RWPE2 (cell line): Measurements from ENCODE around the gene C16orf89.
A peak's percentile ranks its signal among the peaks of the same experiment; 100 is the strongest.
"Not testable (repeated sequence)": the region's sequence is repeated elsewhere in the genome, so short reads cannot be mapped to it uniquely, and the experiment has no call there.

Experiments
- ATAC-seq: fragments of 200-7000 bp; cut with Tn5 transposase; 3 replicates; pipeline ENCODE4 v1.9.1; 2021; ENCODE audit warnings: low read depth
- DNase-seq: peaks from one replicate; pipeline ENCODE4 v3.0.0-alpha.2; 2020; ENCODE audit warnings: low spot score
- H3K27ac ChIP-seq: fragments of 450-650 bp; 2 replicates; pipeline ENCODE4 v1.5.1; 2017; ENCODE audit warnings: mild to moderate bottlenecking; ENCODE audit not compliant: poor library complexity, severe bottlenecking
- H3K27me3 ChIP-seq: fragments of 250-450 bp; sonication (Bioruptor Pico); 2 replicates; pipeline ENCODE4 v1.5.1; 2021; ENCODE audit warnings: mild to moderate bottlenecking, moderate library complexity; ENCODE audit not compliant: insufficient read depth, poor library complexity, severe bottlenecking
- H3K36me3 ChIP-seq: fragments of 250-450 bp; sonication (Bioruptor Pico); 2 replicates; pipeline ENCODE4 v1.5.1; 2020; ENCODE audit warnings: low read depth, mild to moderate bottlenecking, moderate library complexity
- H3K4me1 ChIP-seq: fragments of 250-450 bp; sonication (Bioruptor Pico); 2 replicates; pipeline ENCODE4 v1.5.1; 2021; ENCODE audit warnings: mild to moderate bottlenecking, moderate library complexity; ENCODE audit not compliant: insufficient read depth, poor library complexity, severe bottlenecking
- H3K4me3 ChIP-seq: fragments of 250-450 bp; sonication (Bioruptor Pico); 2 replicates; pipeline ENCODE4 v1.5.1; 2021; ENCODE audit warnings: mild to moderate bottlenecking, moderate library complexity; ENCODE audit not compliant: severe bottlenecking
- H3K9me3 ChIP-seq: fragments of 250-450 bp; sonication (Bioruptor Pico); 2 replicates; pipeline ENCODE4 v1.5.1; 2021; ENCODE audit warnings: mild to moderate bottlenecking, moderate library complexity; ENCODE audit not compliant: severe bottlenecking
- TF ChIP-seq, protein P1 (sequence below): fragments of 450-650 bp; IDR thresholded peaks from one replicate; pipeline ENCODE4 v1.5.1; 2017; ENCODE audit warnings: mild to moderate bottlenecking, moderate library complexity; ENCODE audit not compliant: poor library complexity, severe bottlenecking

C16orf89 gene

GRCh38 chr16:5075637-5076036, 9.9 kb upstream of the C16orf89 start:
- TF ChIP-seq, protein P1, sequence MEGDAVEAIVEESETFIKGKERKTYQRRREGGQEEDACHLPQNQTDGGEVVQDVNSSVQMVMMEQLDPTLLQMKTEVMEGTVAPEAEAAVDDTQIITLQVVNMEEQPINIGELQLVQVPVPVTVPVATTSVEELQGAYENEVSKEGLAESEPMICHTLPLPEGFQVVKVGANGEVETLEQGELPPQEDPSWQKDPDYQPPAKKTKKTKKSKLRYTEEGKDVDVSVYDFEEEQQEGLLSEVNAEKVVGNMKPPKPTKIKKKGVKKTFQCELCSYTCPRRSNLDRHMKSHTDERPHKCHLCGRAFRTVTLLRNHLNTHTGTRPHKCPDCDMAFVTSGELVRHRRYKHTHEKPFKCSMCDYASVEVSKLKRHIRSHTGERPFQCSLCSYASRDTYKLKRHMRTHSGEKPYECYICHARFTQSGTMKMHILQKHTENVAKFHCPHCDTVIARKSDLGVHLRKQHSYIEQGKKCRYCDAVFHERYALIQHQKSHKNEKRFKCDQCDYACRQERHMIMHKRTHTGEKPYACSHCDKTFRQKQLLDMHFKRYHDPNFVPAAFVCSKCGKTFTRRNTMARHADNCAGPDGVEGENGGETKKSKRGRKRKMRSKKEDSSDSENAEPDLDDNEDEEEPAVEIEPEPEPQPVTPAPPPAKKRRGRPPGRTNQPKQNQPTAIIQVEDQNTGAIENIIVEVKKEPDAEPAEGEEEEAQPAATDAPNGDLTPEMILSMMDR = no peak
- DNase-seq = no peak
- no peak overlapping the region for H3K27ac ChIP-seq
- H3K27me3 ChIP-seq = no peaks in the 10 kb centered on the region
- H3K4me3 ChIP-seq = no peak overlapping the region
- no peaks in the 10 kb centered on the region for H3K9me3 ChIP-seq
- H3K36me3 ChIP-seq = peaks cover 50% of the 10 kb centered on the region
- H3K4me1 ChIP-seq = peaks cover 4% of the 10 kb centered on the region
- ATAC-seq = no peak

DNA sequence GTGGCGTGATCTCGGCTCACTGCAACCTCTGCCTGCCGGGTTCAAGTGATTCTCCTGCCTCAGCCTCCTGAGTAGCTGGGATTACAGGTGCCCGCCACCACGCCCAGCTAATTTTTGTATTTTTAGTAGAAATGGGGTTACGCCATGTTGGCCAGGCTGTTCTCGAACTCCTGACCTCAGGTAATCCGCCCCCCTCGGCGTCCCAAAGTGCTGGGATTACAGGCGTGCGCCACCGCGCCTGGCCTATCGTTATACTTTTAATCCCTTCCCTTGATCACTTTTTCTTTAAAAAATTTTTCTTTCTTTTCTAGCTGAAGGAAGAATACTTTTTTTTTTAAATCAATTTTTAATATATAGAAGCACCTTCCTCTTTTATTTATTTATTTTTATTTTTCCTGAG, 8.0 kb upstream of the C16orf89 start:
- not testable (repeated sequence) for ATAC-seq, H3K27me3 ChIP-seq, H3K27ac ChIP-seq, H3K9me3 ChIP-seq, H3K4me3 ChIP-seq, H3K4me1 ChIP-seq
- H3K36me3 ChIP-seq = peaks cover 45% of the 10 kb centered on the region
- DNase-seq = peak; percentile 8

DNA sequence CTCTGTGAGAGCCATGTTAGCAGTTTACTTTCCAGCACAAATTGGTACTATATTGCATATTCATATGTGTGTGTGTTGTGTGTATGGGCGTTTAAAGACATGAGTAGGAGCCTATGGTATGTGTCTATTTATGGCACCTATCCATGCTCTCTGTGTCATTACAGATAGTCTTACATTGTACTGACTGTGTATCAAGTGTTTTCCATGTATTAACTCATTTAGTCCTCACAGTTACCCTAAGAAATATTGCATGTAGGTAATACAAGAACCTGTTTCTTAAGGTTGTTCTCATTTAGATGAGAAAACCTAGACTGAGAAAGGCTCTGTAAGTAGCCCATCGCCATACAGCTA, 7.5 kb upstream of the C16orf89 start:
- TF ChIP-seq, protein P1 = no peak
- no peaks in the 10 kb centered on the region for H3K9me3 ChIP-seq
- H3K4me1 ChIP-seq = peaks cover 4% of the 10 kb centered on the region
- no peak for ATAC-seq
- H3K27me3 ChIP-seq = no peaks in the 10 kb centered on the region
- no peak overlapping the region for H3K27ac ChIP-seq
- H3K4me3 ChIP-seq = no peak overlapping the region
- peaks cover 45% of the 10 kb centered on the region for H3K36me3 ChIP-seq
- DNase-seq = no peak

DNA sequence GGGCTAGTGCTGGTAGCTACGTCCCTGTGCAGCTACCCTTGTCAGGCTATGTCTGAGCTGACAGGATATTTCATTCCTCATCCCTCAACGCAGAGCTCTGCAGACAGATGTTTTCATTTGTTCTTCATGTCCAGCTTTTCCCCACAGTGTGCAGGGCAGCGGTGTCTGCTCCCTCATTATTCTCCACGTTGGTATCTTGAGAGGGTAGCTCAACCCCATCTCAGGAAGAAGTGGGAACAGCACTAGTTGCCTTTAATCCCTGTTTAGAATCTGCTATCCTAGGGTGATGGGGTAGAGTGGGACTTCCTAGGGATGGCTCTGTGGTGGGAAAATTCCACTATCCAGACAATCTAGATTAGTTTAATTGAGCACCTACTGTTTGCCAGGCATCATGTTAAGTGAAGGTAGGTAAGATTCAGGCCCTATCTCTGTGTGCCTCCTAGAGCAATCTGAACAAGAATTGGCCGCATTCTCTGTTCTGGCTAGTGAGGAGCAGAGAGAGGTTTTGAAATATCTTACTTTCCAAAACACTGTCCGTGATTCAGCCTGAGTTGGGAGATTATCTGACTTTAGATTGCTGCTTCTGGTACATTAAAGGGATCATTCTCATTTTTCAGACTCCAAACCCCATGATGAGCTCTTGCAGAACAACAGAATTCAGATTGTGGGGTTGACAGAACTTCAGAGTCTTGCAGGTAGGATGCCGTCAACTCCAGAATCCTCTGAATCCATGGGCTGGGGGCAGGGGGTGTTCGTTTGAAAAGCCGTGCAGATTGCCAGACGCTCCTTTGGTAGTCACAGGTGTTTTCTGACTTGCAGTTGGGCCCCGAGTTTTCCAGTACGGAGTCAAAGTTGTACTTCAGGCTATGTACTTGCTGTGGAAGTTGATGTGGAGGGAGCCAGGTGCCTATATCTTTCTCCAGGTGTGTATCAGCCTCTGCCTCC, 6.8 kb upstream of the C16orf89 start:
- Histone ChIP-seq H3K4me1 (peaks cover 4% of the 10 kb centered on the region), H3K36me3 (peaks cover 45% of the 10 kb centered on the region), H3K4me3 (peak overlapping the region; percentile 49), H3K27ac (peak overlapping the region; percentile 32), H3K9me3 (no peaks in the 10 kb centered on the region), H3K27me3 (no peaks in the 10 kb centered on the region)
- peak; percentile 15 for DNase-seq
- TF ChIP-seq, protein P1 = no peak
- peak; percentile 28; the same call in 2 of the 3 replicates for ATAC-seq

GRCh38 chr16:5071681-5072333, 6.1 kb upstream of the C16orf89 start, which contains the start of gene ALG1:
TSS of gene ALG1 (plus strand) at chr16:5071843. CDS start at chr16:5071850, 7 bp downstream.
- peak; percentile 83 for DNase-seq
- ATAC-seq = peak; percentile 85
- H3K4me1 ChIP-seq = peaks cover 4% of the 10 kb centered on the region
- H3K27me3 ChIP-seq = no peaks in the 10 kb centered on the region
- TF ChIP-seq, protein P1 = no peak
- H3K36me3 ChIP-seq = peaks cover 38% of the 10 kb centered on the region
- no peaks in the 10 kb centered on the region for H3K9me3 ChIP-seq
- H3K4me3 ChIP-seq = peak within 1 kb of the TSS; percentile 49
- peak within 1 kb of the TSS; percentile 32 for H3K27ac ChIP-seq
